ENCODE results near the gene SMKR1.

- TF ChIP-seq TAF1 (IDR thresholded peaks at IDR 0.05; ENCODE audit: low read depth, low read length): no peak
- TF ChIP-seq CTCF (IDR thresholded peaks at IDR 0.05; ENCODE audit: control extremely low read depth in 1 of 3, insufficient read depth in 1 of 3, low read depth in 1 of 3, low read length in 3 of 3): no peak
- TF ChIP-seq SP1 (IDR thresholded peaks at IDR 0.05; ENCODE audit: low read depth, low read length): no peak
- TF ChIP-seq JUN (IDR thresholded peaks at IDR 0.05; ENCODE audit: low read depth, low read length): no peak
- TF ChIP-seq POLR2A (IDR thresholded peaks at IDR 0.05; ENCODE audit: control extremely low read depth in 1 of 2, low read depth in 2 of 2, low read length in 2 of 2): no peak
- TF ChIP-seq CHD2 (IDR thresholded peaks at IDR 0.05; ENCODE audit: low read length): no peak
- no peak for TF ChIP-seq RNF2 (IDR thresholded peaks at IDR 0.05; ENCODE audit: borderline replicate concordance, low read depth, low read length, missing control alignments, poor library complexity, severe bottlenecking)
These were observed 39.9 kb upstream of the SMKR1 start for GRCh38 chr7:129462420-129462819.
